GM12878 (cell line): ENCODE data around the gene SOBP. TPM values are rescaled to one million over a fixed set of nuclear protein-coding genes. Genes with fewer than 3 reads are reported as not detected.

Source experiments
- ATAC-seq: fragments of 200-7000 bp; cut with Tn5 transposase; 3 replicates; pipeline ENCODE4 v1.9.1; 2020; ENCODE audit warnings: mild to moderate bottlenecking, moderate library complexity
- BruUV-seq: library from RNA; stranded (reverse); fragments of 400-500 nt; replicated peaks from 2 replicates; lab custom pipeline; 2021; lab: Mats Ljungman, UMichigan
- CTCF ChIA-PET: fragments of 300-600 bp; sonication (Branson Sonifier 250); formaldehyde crosslinking; extraction: SDS; loops from one replicate; lab custom pipeline; 2021; ENCODE audit warnings: inconsistent platforms; lab: Yijun Ruan, JAX
- POLR2A ChIA-PET: fragments of 350-600 bp; formaldehyde crosslinking; extraction: SDS; loops from one replicate; lab custom pipeline; 2021; ENCODE audit warnings: inconsistent platforms; lab: Charles Lee
- RAD21 ChIA-PET: fragments of 300-600 bp; sonication (Branson Sonifier 250); formaldehyde crosslinking; loops from one replicate; lab custom pipeline; 2023; ENCODE audit warnings: antibody characterized with exemption; ENCODE audit not compliant: unreplicated experiment; lab: Charles Lee
- SMC1A ChIA-PET: fragments of 300-600 bp; sonication (Branson Sonifier 250); formaldehyde crosslinking; loops from one replicate; lab custom pipeline; 2023; ENCODE audit not compliant: unreplicated experiment, uncharacterized antibody; lab: Charles Lee
- DNase-seq: peaks from one replicate; pipeline ENCODE4 v3.0.0-alpha.2; 2011; ENCODE audit warnings: low read depth, low spot score
- FAIRE-seq: peaks from 3 replicates; lab custom pipeline; 2011; peaks lifted over from hg19 to GRCh38; lab: Jason Lieb, UNC
- H2AFZ ChIP-seq: 2 replicates; pipeline ENCODE4 v1.6.0; 2011; ENCODE audit warnings: low read depth, low read length, control low read depth; ENCODE audit not compliant: control insufficient read depth
- H3K27ac ChIP-seq: 2 replicates; pipeline ENCODE4 v1.5.1; 2011; ENCODE audit warnings: control low read depth; ENCODE audit not compliant: control insufficient read depth, insufficient read depth
- H3K27me3 ChIP-seq, 2 experiments: replicated peaks in 1 of 2; 2 replicates each; pipeline versions ENCODE4 v1.6.0 to v1.6.1; 2011; ENCODE audit warnings: low read length in 1 of 2; ENCODE audit not compliant: control insufficient read depth in 2 of 2, insufficient read depth in 2 of 2
- H3K36me3 ChIP-seq, 2 experiments: 2 replicates each; pipeline ENCODE4 v1.5.1; 2011; ENCODE audit warnings: low read length in 1 of 2; ENCODE audit not compliant: control insufficient read depth in 2 of 2, insufficient read depth in 2 of 2
- H3K4me1 ChIP-seq: 2 replicates; pipeline ENCODE4 v1.6.1; 2011; ENCODE audit warnings: mild to moderate bottlenecking, low read length, moderate library complexity, mixed read lengths; ENCODE audit not compliant: control insufficient read depth, insufficient read depth
- H3K4me2 ChIP-seq: 2 replicates; pipeline ENCODE4 v1.6.0; 2011; ENCODE audit warnings: control low read depth; ENCODE audit not compliant: control insufficient read depth, insufficient read depth
- H3K4me3 ChIP-seq: fragments of 200-600 bp; sonication (generic); 2 replicates; pipeline ENCODE4 v1.5.1; 2016
- H3K79me2 ChIP-seq: 2 replicates; pipeline ENCODE4 v1.6.0; 2011; ENCODE audit warnings: low read length; ENCODE audit not compliant: control insufficient read depth, insufficient read depth
- H3K9ac ChIP-seq: 2 replicates; pipeline ENCODE4 v1.8.0; 2011; ENCODE audit warnings: low read length, control low read depth, mixed read lengths; ENCODE audit not compliant: control insufficient read depth, insufficient read depth
- H3K9me3 ChIP-seq: replicated peaks from 3 replicates; pipeline ENCODE4 v1.5.1; 2011; ENCODE audit warnings: mild to moderate bottlenecking, low read length; ENCODE audit not compliant: control insufficient read depth, insufficient read depth
- H4K20me1 ChIP-seq: 2 replicates; pipeline ENCODE4 v1.6.0; 2011; ENCODE audit not compliant: control insufficient read depth, insufficient read depth
- BCLAF1 ChIP-seq: fragments of 450-650 bp; IDR thresholded peaks from 2 replicates; pipeline ENCODE4 v1.6.1; 2017; ENCODE audit warnings: antibody characterized with exemption, mild to moderate bottlenecking, moderate library complexity
- BRCA1 ChIP-seq: IDR thresholded peaks from 2 replicates; pipeline ENCODE4 v1.6.1; 2011; ENCODE audit warnings: low read depth, low read length, improper control_type of control experiment
- EGR1 ChIP-seq, 2 experiments: IDR thresholded peaks; 1 replicate in 1 of 2; 2 replicates in 1 of 2; pipeline ENCODE4 v1.6.1; 2011 to 2012; ENCODE audit warnings: low read depth in 2 of 2, low read length in 2 of 2, borderline replicate concordance in 1 of 2, mild to moderate bottlenecking in 1 of 2, moderate library complexity in 1 of 2
- MLLT1 ChIP-seq: fragments of 450-650 bp; IDR thresholded peaks from 2 replicates; pipeline ENCODE4 v1.6.1; 2016; ENCODE audit warnings: mild to moderate bottlenecking
- MYB ChIP-seq: fragments of 150-350 bp; IDR thresholded peaks from 2 replicates; pipeline ENCODE4 v1.6.1; 2014; ENCODE audit warnings: mild to moderate bottlenecking, low read depth, low read length, borderline replicate concordance
- NFXL1 ChIP-seq: fragments of 450-650 bp; IDR thresholded peaks from 2 replicates; pipeline ENCODE4 v1.6.1; 2017; ENCODE audit warnings: antibody characterized with exemption, mild to moderate bottlenecking, borderline replicate concordance
- NRF1 ChIP-seq: conservative IDR thresholded peaks from 2 replicates; pipeline ENCODE4 v1.6.1; 2011; ENCODE audit warnings: mild to moderate bottlenecking, low read depth, low read length, improper control_type of control experiment
- SP1 ChIP-seq: IDR thresholded peaks from one replicate; pipeline ENCODE4 v1.6.1; 2011; ENCODE audit warnings: low read depth, low read length
- STAT1 ChIP-seq: fragments of 450-650 bp; conservative IDR thresholded peaks from 2 replicates; pipeline ENCODE4 v1.6.1; 2014; ENCODE audit warnings: antibody characterized with exemption, mild to moderate bottlenecking
- ZBTB40 ChIP-seq: fragments of 450-650 bp; IDR thresholded peaks from 2 replicates; pipeline ENCODE4 v1.6.1; 2016; ENCODE audit warnings: mild to moderate bottlenecking, moderate library complexity, borderline replicate concordance
- ZNF207 ChIP-seq: fragments of 450-650 bp; IDR thresholded peaks from 2 replicates; pipeline ENCODE4 v1.6.1; 2014; ENCODE audit warnings: antibody characterized with exemption, mild to moderate bottlenecking, borderline replicate concordance
- WGBS: methylation state at CpG from one replicate; pipeline ENCODE4 v1.1.6; 2016; ENCODE audit warnings: low lambda C conversion rate; ENCODE audit not compliant: insufficient replicate concordance, insufficient coverage; ENCODE audit errors: missing lambda C conversion rate; 5-methylcytosine and 5-hydroxymethylcytosine counted together
- in situ Hi-C: fragments of 300-500 bp; cut with MboI; formaldehyde crosslinking; loops from 9 replicates; pipeline ENCODE4 v1.14.3; 2018; ENCODE audit warnings: mixed read lengths
- intact Hi-C: fragments of 100-400 bp; cut with micrococcal nuclease; formaldehyde crosslinking; loops from one replicate; pipeline ENCODE4 v1.14.2; 2022; ENCODE audit not compliant: unreplicated experiment
- polyA plus RNA-seq, 11 experiments: library from polyadenylated mRNA; depleted of rRNA in 4 of 11; unstranded in 6 of 11; stranded (reverse) in 5 of 11; fragments of >200 nt; fragmentation: Nextera tagmentation in 4 of 11; fragmentation: Illumina TruSeq in 1 of 11; extraction: Ambion mirVana in 4 of 11; extraction: Trizol in 1 of 11; gene quantifications; 1 replicate in 1 of 11; 2 replicates in 10 of 11; pipeline versions ENCODE4 v1.2.1 to v1.2.3, GENCODE V29; 2011 to 2016; ENCODE audit warnings: inconsistent platforms in 2 of 11, missing spikeins in 2 of 11, low read depth in 1 of 11
- total RNA-seq, 4 experiments: library from RNA; depleted of rRNA in 3 of 4; stranded (reverse); fragments of >200 nt in 3 of 4; fragmentation: Illumina TruSeq in 1 of 4; extraction: Trizol in 1 of 4; gene quantifications; 2 replicates each; pipeline versions ENCODE4 v1.2.1 to v1.2.3, GENCODE V29; 2013 to 2021
- TF ChIP-seq, protein P1 (sequence below): fragments of 450-650 bp; conservative IDR thresholded peaks from 2 replicates; pipeline ENCODE4 v1.6.1; 2017; ENCODE audit warnings: mild to moderate bottlenecking, moderate library complexity

Gene SOBP
- total and polyA plus RNA-seq, 10 of the 15 experiments (the other 5 are each of a cell fraction or from before 2014, with no cell fraction given): 0.49 to 1.9 (median 0.78) TPM

- TF ChIP-seq BCLAF1 (no peak), BRCA1 (no peak), MLLT1 (no peak)
Measured at GRCh38 chr6:107540465-107540857, 50.5 kb downstream of the SOBP start (continued).

DNA sequence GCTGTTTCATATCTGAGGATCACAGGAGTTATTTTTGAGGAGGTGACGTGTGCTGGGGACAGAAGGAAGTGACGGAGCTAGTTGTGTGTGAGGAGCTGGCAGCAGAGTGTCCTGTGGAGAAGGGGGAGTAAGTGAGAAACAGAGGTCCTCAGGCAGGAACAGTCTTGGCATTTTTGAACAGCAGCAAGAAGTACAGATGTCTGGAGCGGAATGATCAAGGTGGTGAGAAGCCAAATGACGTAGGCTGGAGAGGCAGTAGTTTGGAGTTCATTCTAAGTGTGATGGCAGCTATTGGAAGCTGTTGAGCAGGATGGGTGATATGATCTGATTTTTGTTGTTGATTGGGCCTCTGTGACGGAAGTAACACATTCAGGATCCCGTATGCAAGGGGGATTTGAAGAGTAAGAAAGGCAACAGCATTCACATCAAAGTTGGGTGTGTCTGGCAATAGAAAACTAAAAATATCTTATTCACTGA, 52.3 kb downstream of the SOBP start:
- no peaks in the 10 kb centered on the region for H3K4me1 ChIP-seq
- ChIA-PET RAD21 (no interaction called here), CTCF (no interaction called here), SMC1A (no interaction called here), POLR2A (no interaction called here)
- intact Hi-C loops (no loop called here), in situ Hi-C loops (no loop called here)
- H3K4me2 ChIP-seq: no peak overlapping the region
- WGBS: 60% methylated on average over 6 of the region's 6 CpGs
- no peak overlapping the region for H3K4me3 ChIP-seq
- H3K9ac ChIP-seq: no peak overlapping the region
- H2AFZ ChIP-seq: no peak overlapping the region
- ATAC-seq (no peak), FAIRE-seq (no peak), DNase-seq (no peak)
- no peak overlapping the region for H3K27ac ChIP-seq
- H3K79me2 ChIP-seq: no peaks in the 10 kb centered on the region
- H3K36me3 ChIP-seq: no peaks in the 10 kb centered on the region
- H3K9me3 ChIP-seq: no peaks in the 10 kb centered on the region
- peaks cover 0 to 5% of the 10 kb centered on the region in 2 experiments; a peak in 2 of 4 replicates for H3K27me3 ChIP-seq
- no TSS peak for BruUV-seq
- no peaks in the 10 kb centered on the region for H4K20me1 ChIP-seq
- TF ChIP-seq ZNF207 (no peak), STAT1 (no peak), ZBTB40 (no peak), SP1 (no peak), BRCA1 (no peak), MYB (no peak), NRF1 (no peak), EGR1 (IDR thresholded peaks at IDR 0.05; ENCODE audit: borderline replicate concordance in 1 of 2, low read depth in 2 of 2, low read length in 2 of 2) (no peak), NFXL1 (no peak)
- TF ChIP-seq, protein P1, sequence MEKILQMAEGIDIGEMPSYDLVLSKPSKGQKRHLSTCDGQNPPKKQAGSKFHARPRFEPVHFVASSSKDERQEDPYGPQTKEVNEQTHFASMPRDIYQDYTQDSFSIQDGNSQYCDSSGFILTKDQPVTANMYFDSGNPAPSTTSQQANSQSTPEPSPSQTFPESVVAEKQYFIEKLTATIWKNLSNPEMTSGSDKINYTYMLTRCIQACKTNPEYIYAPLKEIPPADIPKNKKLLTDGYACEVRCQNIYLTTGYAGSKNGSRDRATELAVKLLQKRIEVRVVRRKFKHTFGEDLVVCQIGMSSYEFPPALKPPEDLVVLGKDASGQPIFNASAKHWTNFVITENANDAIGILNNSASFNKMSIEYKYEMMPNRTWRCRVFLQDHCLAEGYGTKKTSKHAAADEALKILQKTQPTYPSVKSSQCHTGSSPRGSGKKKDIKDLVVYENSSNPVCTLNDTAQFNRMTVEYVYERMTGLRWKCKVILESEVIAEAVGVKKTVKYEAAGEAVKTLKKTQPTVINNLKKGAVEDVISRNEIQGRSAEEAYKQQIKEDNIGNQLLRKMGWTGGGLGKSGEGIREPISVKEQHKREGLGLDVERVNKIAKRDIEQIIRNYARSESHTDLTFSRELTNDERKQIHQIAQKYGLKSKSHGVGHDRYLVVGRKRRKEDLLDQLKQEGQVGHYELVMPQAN: no peak
